ENCODE data around the gene LBHD2.
"Not testable (repeated sequence)": the region's sequence is repeated elsewhere in the genome, so short reads cannot be mapped to it uniquely, and the experiment has no call there.

Gene LBHD2

GRCh38 chr14:103084021-103084919 lies at the start of gene LBHD2:
LBHD2 (plus strand) TSS chr14:103084210; CDS start chr14:103086013, 1,803 bp downstream.
- H3K36me3 ChIP-seq (ENCODE audit: control insufficient read depth in 1 of 2, insufficient read depth in 2 of 2, low read length in 2 of 2), result no peaks in the 10 kb centered on the region
- peaks cover 0 to 11% of the 10 kb centered on the region in 2 donors for H3K4me1 ChIP-seq (ENCODE audit: control insufficient read depth in 1 of 2, insufficient read depth in 2 of 2, low read length in 2 of 2)
- no peaks in the 10 kb centered on the region for H3K27me3 ChIP-seq (ENCODE audit: low read depth, low read length)
- H3K27ac ChIP-seq (ENCODE audit: low read length), result no peak within 1 kb of the TSS
- peak within 1 kb of the TSS in 1 of 2 donors; percentile 50 for H3K4me3 ChIP-seq (ENCODE audit: low read depth in 1 of 2, low read length in 2 of 2)
- no peaks in the 10 kb centered on the region for H3K9me3 ChIP-seq (ENCODE audit: control insufficient read depth in 1 of 2, low read length in 2 of 2)

- peaks cover 3 to 13% of the 10 kb centered on the region in 2 donors for H3K36me3 ChIP-seq (ENCODE audit: control insufficient read depth in 1 of 2, insufficient read depth in 2 of 2, low read length in 2 of 2)
- no peak overlapping the region for H3K27ac ChIP-seq (ENCODE audit: low read length)
- H3K27me3 ChIP-seq (ENCODE audit: low read depth, low read length), result no peaks in the 10 kb centered on the region
- H3K4me1 ChIP-seq (ENCODE audit: control insufficient read depth in 1 of 2, insufficient read depth in 2 of 2, low read length in 2 of 2), result peaks cover 9 to 10% of the 10 kb centered on the region in 2 donors
- no peak overlapping the region for H3K4me3 ChIP-seq (ENCODE audit: low read depth in 1 of 2, low read length in 2 of 2)
- H3K9me3 ChIP-seq (ENCODE audit: control insufficient read depth in 1 of 2, low read length in 2 of 2), result no peaks in the 10 kb centered on the region
Measured at GRCh38 chr14:103041464-103041863, 42.5 kb upstream of the LBHD2 start.

- no peaks in the 10 kb centered on the region for H3K9me3 ChIP-seq (ENCODE audit: control insufficient read depth in 1 of 2, low read length in 2 of 2)
- H3K27ac ChIP-seq (ENCODE audit: low read length), result no peak overlapping the region
- peaks cover 9 to 10% of the 10 kb centered on the region in 2 donors for H3K4me1 ChIP-seq (ENCODE audit: control insufficient read depth in 1 of 2, insufficient read depth in 2 of 2, low read length in 2 of 2)
- H3K36me3 ChIP-seq (ENCODE audit: control insufficient read depth in 1 of 2, insufficient read depth in 2 of 2, low read length in 2 of 2), result peaks cover 3 to 13% of the 10 kb centered on the region in 2 donors
- no peak overlapping the region for H3K4me3 ChIP-seq (ENCODE audit: low read depth in 1 of 2, low read length in 2 of 2)
- H3K27me3 ChIP-seq (ENCODE audit: low read depth, low read length), result no peaks in the 10 kb centered on the region
Measured at GRCh38 chr14:103043257-103044015, 40.6 kb upstream of the LBHD2 start.

GRCh38 chr14:103045371-103045869 lies 38.6 kb upstream of the LBHD2 start:
- H3K9me3 ChIP-seq (ENCODE audit: control insufficient read depth in 1 of 2, low read length in 2 of 2), result no peaks in the 10 kb centered on the region
- no peaks in the 10 kb centered on the region for H3K27me3 ChIP-seq (ENCODE audit: low read depth, low read length)
- no peak overlapping the region for H3K4me3 ChIP-seq (ENCODE audit: low read depth in 1 of 2, low read length in 2 of 2)
- peaks cover 9 to 13% of the 10 kb centered on the region in 2 donors for H3K4me1 ChIP-seq (ENCODE audit: control insufficient read depth in 1 of 2, insufficient read depth in 2 of 2, low read length in 2 of 2)
- peaks cover 3 to 13% of the 10 kb centered on the region in 2 donors for H3K36me3 ChIP-seq (ENCODE audit: control insufficient read depth in 1 of 2, insufficient read depth in 2 of 2, low read length in 2 of 2)
- no peak overlapping the region for H3K27ac ChIP-seq (ENCODE audit: low read length)

- H3K36me3 ChIP-seq (ENCODE audit: control insufficient read depth in 1 of 2, insufficient read depth in 2 of 2, low read length in 2 of 2); H3K27me3 ChIP-seq (ENCODE audit: low read depth, low read length); H3K4me3 ChIP-seq (ENCODE audit: low read depth in 1 of 2, low read length in 2 of 2); H3K27ac ChIP-seq (ENCODE audit: low read length); H3K9me3 ChIP-seq (ENCODE audit: control insufficient read depth in 1 of 2, low read length in 2 of 2): not testable (repeated sequence)
- H3K4me1 ChIP-seq (ENCODE audit: control insufficient read depth in 1 of 2, insufficient read depth in 2 of 2, low read length in 2 of 2), result peaks cover 9 to 15% of the 10 kb centered on the region in 2 donors
Measured at GRCh38 chr14:103047453-103047852, 36.6 kb upstream of the LBHD2 start.

- H3K4me1 ChIP-seq (ENCODE audit: control insufficient read depth in 1 of 2, insufficient read depth in 2 of 2, low read length in 2 of 2), result peaks cover 2 to 20% of the 10 kb centered on the region in 2 donors
- no peak overlapping the region for H3K4me3 ChIP-seq (ENCODE audit: low read depth in 1 of 2, low read length in 2 of 2)
- H3K27me3 ChIP-seq (ENCODE audit: low read depth, low read length), result no peaks in the 10 kb centered on the region
- H3K27ac ChIP-seq (ENCODE audit: low read length), result no peak overlapping the region
- H3K36me3 ChIP-seq (ENCODE audit: control insufficient read depth in 1 of 2, insufficient read depth in 2 of 2, low read length in 2 of 2), result no peaks in the 10 kb centered on the region
- no peaks in the 10 kb centered on the region for H3K9me3 ChIP-seq (ENCODE audit: control insufficient read depth in 1 of 2, low read length in 2 of 2)
Measured at GRCh38 chr14:103050935-103051334, 33.1 kb upstream of the LBHD2 start.

- Histone ChIP-seq H3K4me1 (ENCODE audit: control insufficient read depth in 1 of 2, insufficient read depth in 2 of 2, low read length in 2 of 2) (peaks cover 0 to 24% of the 10 kb centered on the region in 2 donors), H3K27ac (ENCODE audit: low read length) (no peak overlapping the region), H3K27me3 (ENCODE audit: low read depth, low read length) (no peaks in the 10 kb centered on the region), H3K36me3 (ENCODE audit: control insufficient read depth in 1 of 2, insufficient read depth in 2 of 2, low read length in 2 of 2) (no peaks in the 10 kb centered on the region), H3K9me3 (ENCODE audit: control insufficient read depth in 1 of 2, low read length in 2 of 2) (no peaks in the 10 kb centered on the region), H3K4me3 (ENCODE audit: low read depth in 1 of 2, low read length in 2 of 2) (no peak overlapping the region)
Measured at GRCh38 chr14:103052407-103052806, 31.6 kb upstream of the LBHD2 start.

GRCh38 chr14:103055695-103056094 lies 28.3 kb upstream of the LBHD2 start:
- no peaks in the 10 kb centered on the region for H3K9me3 ChIP-seq (ENCODE audit: control insufficient read depth in 1 of 2, low read length in 2 of 2)
- peak overlapping the region; percentile 70 to 80 for H3K4me3 ChIP-seq (ENCODE audit: low read depth in 1 of 2, low read length in 2 of 2)
- no peaks in the 10 kb centered on the region for H3K36me3 ChIP-seq (ENCODE audit: control insufficient read depth in 1 of 2, insufficient read depth in 2 of 2, low read length in 2 of 2)
- no peaks in the 10 kb centered on the region for H3K27me3 ChIP-seq (ENCODE audit: low read depth, low read length)
- peak overlapping the region; percentile 61 for H3K27ac ChIP-seq (ENCODE audit: low read length)
- peaks cover 0 to 34% of the 10 kb centered on the region in 2 donors for H3K4me1 ChIP-seq (ENCODE audit: control insufficient read depth in 1 of 2, insufficient read depth in 2 of 2, low read length in 2 of 2)

GRCh38 chr14:103056322-103057027 lies 27.5 kb upstream of the LBHD2 start:
- no peaks in the 10 kb centered on the region for H3K9me3 ChIP-seq (ENCODE audit: control insufficient read depth in 1 of 2, low read length in 2 of 2)
- H3K4me3 ChIP-seq (ENCODE audit: low read depth in 1 of 2, low read length in 2 of 2), result peak overlapping the region; percentile 70 to 80
- H3K36me3 ChIP-seq (ENCODE audit: control insufficient read depth in 1 of 2, insufficient read depth in 2 of 2, low read length in 2 of 2), result no peaks in the 10 kb centered on the region
- peak overlapping the region; percentile 61 for H3K27ac ChIP-seq (ENCODE audit: low read length)
- H3K27me3 ChIP-seq (ENCODE audit: low read depth, low read length), result no peaks in the 10 kb centered on the region
- peaks cover 0 to 34% of the 10 kb centered on the region in 2 donors for H3K4me1 ChIP-seq (ENCODE audit: control insufficient read depth in 1 of 2, insufficient read depth in 2 of 2, low read length in 2 of 2)

- Histone ChIP-seq H3K9me3 (ENCODE audit: control insufficient read depth in 1 of 2, low read length in 2 of 2) (no peaks in the 10 kb centered on the region), H3K27me3 (ENCODE audit: low read depth, low read length) (no peaks in the 10 kb centered on the region), H3K4me3 (ENCODE audit: low read depth in 1 of 2, low read length in 2 of 2) (peak overlapping the region; percentile 53 to 80), H3K4me1 (ENCODE audit: control insufficient read depth in 1 of 2, insufficient read depth in 2 of 2, low read length in 2 of 2) (peaks cover 0 to 34% of the 10 kb centered on the region in 2 donors), H3K27ac (ENCODE audit: low read length) (no peak overlapping the region), H3K36me3 (ENCODE audit: control insufficient read depth in 1 of 2, insufficient read depth in 2 of 2, low read length in 2 of 2) (no peaks in the 10 kb centered on the region)
Measured at GRCh38 chr14:103057028-103057371, 27.0 kb upstream of the LBHD2 start.

All from muscle layer of duodenum (tissue), 2 donors.